SHP77 (cell line): Measurements from ENCODE around the gene SIRT4.
"Not testable (repeated sequence)": the region's sequence is repeated elsewhere in the genome, so short reads cannot be mapped to it uniquely, and the experiment has no call there.

Experiments
- DNase-seq, 2 experiments: peaks; one replicate each; lab custom pipeline; 2025; lab: John Stamatoyannopoulos, UW

SIRT4 gene

GRCh38 chr12:120335447-120335846, 33.3 kb downstream of the SIRT4 start:
- DNase-seq, result peak; percentile 71 to 83

- not testable (repeated sequence) for DNase-seq
Measured at GRCh38 chr12:120336392-120336791, 34.3 kb downstream of the SIRT4 start.

GRCh38 chr12:120337730-120338129, 35.6 kb downstream of the SIRT4 start:
- DNase-seq, result no peak

GRCh38 chr12:120339256-120339655, 37.1 kb downstream of the SIRT4 start:
- DNase-seq, result no peak

GRCh38 chr12:120342175-120343038, 40.3 kb downstream of the SIRT4 start:
- DNase-seq, result no peak

GRCh38 chr12:120343039-120343537, 41.0 kb downstream of the SIRT4 start:
- no peak for DNase-seq

- no peak for DNase-seq
Measured at GRCh38 chr12:120343692-120344091, 41.6 kb downstream of the SIRT4 start.

GRCh38 chr12:120346031-120346430, 43.9 kb downstream of the SIRT4 start:
- DNase-seq, result no peak

GRCh38 chr12:120346681-120347080, 44.6 kb downstream of the SIRT4 start:
- no peak for DNase-seq

GRCh38 chr12:120347766-120348165, 45.6 kb downstream of the SIRT4 start:
- DNase-seq, result no peak

- DNase-seq, result peak; percentile 59 to 78
Measured at GRCh38 chr12:120350576-120351350, 48.6 kb downstream of the SIRT4 start.

- DNase-seq, result no peak
Measured at GRCh38 chr12:120352117-120352516, 50.0 kb downstream of the SIRT4 start.

- no peak for DNase-seq
Measured at GRCh38 chr12:120353136-120353535, 51.0 kb downstream of the SIRT4 start.

GRCh38 chr12:120353556-120354317, 51.6 kb downstream of the SIRT4 start:
- DNase-seq, result no peak

- peak; percentile 78 to 80 for DNase-seq
Measured at GRCh38 chr12:120356567-120357030, 54.5 kb downstream of the SIRT4 start.

- DNase-seq, result no peak
Measured at GRCh38 chr12:120357104-120357503, 55.0 kb downstream of the SIRT4 start.

- DNase-seq, result peak in 1 of 2 experiments; percentile 21
Measured at GRCh38 chr12:120358412-120359100, 56.4 kb downstream of the SIRT4 start.

- DNase-seq, result no peak
Measured at GRCh38 chr12:120359128-120359527, 57.0 kb downstream of the SIRT4 start.

GRCh38 chr12:120361506-120362208, 59.5 kb downstream of the SIRT4 start:
- DNase-seq, result peak; percentile 77 to 90
